ENCODE measurements around the gene TECPR2. TPM values are rescaled to one million over a fixed set of nuclear protein-coding genes. Genes with fewer than 3 reads are reported as not detected.
"Not testable (repeated sequence)": the region's sequence is repeated elsewhere in the genome, so short reads cannot be mapped to it uniquely, and the experiment has no call there.

The TECPR2 gene
- total RNA-seq, 1 donor, result 16.1 TPM

DNA sequence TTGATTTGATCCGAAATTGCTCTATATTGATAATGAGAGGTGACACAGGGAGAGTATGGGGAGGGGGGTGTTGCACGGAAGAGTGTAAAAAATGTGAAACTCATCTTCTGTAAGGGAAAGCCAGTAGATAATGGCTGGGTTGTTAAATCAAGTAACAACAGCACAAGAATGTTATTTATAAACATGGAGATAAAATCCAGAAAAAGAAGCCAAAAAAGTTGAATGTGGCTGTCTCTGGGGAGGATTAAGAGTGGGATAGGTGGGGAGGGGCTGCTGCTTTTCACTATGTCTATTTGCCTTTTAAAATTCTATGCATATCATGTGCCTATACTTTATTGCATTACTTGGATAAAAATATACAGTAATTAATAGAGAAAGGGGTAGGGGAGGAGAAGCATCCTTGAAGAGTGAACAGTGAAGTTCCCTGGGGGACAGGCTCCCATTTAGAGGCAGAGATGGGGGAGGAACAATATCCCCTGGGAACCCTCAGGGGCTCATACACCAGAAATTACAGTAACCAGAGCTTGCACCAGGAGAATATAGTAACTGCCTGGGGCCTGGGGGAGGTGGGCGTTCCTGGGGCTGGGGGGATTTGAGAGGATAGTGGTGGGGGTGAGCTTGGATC lies 186.0 kb downstream of the TECPR2 start:
- peak; percentile 22 for DNase-seq (ENCODE audit: low read depth)
- TF ChIP-seq, protein P1, sequence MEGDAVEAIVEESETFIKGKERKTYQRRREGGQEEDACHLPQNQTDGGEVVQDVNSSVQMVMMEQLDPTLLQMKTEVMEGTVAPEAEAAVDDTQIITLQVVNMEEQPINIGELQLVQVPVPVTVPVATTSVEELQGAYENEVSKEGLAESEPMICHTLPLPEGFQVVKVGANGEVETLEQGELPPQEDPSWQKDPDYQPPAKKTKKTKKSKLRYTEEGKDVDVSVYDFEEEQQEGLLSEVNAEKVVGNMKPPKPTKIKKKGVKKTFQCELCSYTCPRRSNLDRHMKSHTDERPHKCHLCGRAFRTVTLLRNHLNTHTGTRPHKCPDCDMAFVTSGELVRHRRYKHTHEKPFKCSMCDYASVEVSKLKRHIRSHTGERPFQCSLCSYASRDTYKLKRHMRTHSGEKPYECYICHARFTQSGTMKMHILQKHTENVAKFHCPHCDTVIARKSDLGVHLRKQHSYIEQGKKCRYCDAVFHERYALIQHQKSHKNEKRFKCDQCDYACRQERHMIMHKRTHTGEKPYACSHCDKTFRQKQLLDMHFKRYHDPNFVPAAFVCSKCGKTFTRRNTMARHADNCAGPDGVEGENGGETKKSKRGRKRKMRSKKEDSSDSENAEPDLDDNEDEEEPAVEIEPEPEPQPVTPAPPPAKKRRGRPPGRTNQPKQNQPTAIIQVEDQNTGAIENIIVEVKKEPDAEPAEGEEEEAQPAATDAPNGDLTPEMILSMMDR (IDR thresholded peaks at IDR 0.05; ENCODE audit: insufficient read depth, low read length), result no peak
- H3K4me3 ChIP-seq (ENCODE audit: low read depth, low read length), result no peak overlapping the region

DNA sequence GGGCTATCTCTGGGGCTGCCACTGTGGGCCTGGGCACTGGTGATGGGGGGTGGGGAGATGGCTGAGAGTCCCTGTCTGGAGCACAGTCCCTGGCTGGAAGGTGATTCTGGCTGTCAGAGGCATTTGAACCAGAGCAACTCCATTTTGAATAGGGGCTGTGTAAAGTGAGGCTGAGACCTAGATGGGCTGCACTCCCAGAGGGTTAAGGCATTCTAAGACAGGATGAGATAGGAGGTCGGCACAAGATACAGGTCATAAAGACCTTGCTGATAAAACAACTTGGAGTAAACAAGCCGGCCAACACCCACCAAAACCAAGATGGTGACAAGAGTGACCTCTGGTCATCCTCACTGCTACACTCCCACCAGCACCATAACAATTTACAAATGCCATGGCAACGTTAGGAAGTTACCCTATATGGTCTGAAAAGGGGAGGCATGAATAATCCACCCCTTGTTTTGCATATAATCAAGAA lies 188.2 kb downstream of the TECPR2 start:
- H3K4me3 ChIP-seq (ENCODE audit: low read depth, low read length); DNase-seq (ENCODE audit: low read depth): not testable (repeated sequence)

Small RNA genes lying within 50 kb of the gene (small RNA-seq; reads per million reads assigned to genes)
- gene MIR4309, result not detected

Other genes with a start within 250 kb of the TECPR2 start
- 12.9 and 14.6 TPM in 2 replicates for gene WDR20, start 223.0 kb upstream of the TECPR2 start, total RNA-seq (ENCODE audit: low replicate concordance)
- 21.2 and 40.6 TPM in 2 replicates for gene MOK, start 57.8 kb upstream of the TECPR2 start, total RNA-seq (ENCODE audit: low replicate concordance)
- gene ZNF839, start 43.2 kb upstream of the TECPR2 start, total RNA-seq (ENCODE audit: low replicate concordance), result 2.8 and 7.5 TPM in 2 replicates
- gene CINP, start 51 bp upstream of the TECPR2 start, total RNA-seq (ENCODE audit: low replicate concordance), result 41.9 and 70.3 TPM in 2 replicates
- 16.2 and 37.5 TPM in 2 replicates for gene ANKRD9, start 146.8 kb downstream of the TECPR2 start, total RNA-seq (ENCODE audit: low replicate concordance)
- 12.5 and 14.4 TPM in 2 replicates for gene RCOR1, start 229.7 kb downstream of the TECPR2 start, total RNA-seq (ENCODE audit: low replicate concordance)

All from fibroblast of the aortic adventitia (primary cell).